Fibroblast of lung (primary cell): Measurements from ENCODE around the gene RAB5A. TPM values are rescaled to one million over a fixed set of nuclear protein-coding genes. Genes with fewer than 3 reads are reported as not detected.
A peak's percentile ranks its signal among the peaks of the same experiment; 100 is the strongest.

ENCODE experiments used
- DNase-seq, 2 donors: peaks; one replicate each; pipeline versions ENCODE4 v3.0.0 to v3.0.0-alpha.2; 2010; ENCODE audit warnings: low read depth in 2 of 2
- H2AFZ ChIP-seq: 2 replicates; pipeline ENCODE4 v1.5.1; 2012; ENCODE audit warnings: low read length, control low read depth, inconsistent platforms
- H3K27ac ChIP-seq: 2 replicates; pipeline ENCODE4 v1.5.1; 2011; ENCODE audit warnings: low read length, control low read depth; ENCODE audit not compliant: insufficient read depth
- H3K27me3 ChIP-seq: 2 replicates; pipeline ENCODE4 v1.5.1; 2011; ENCODE audit warnings: mild to moderate bottlenecking, low read length; ENCODE audit not compliant: control insufficient read depth, insufficient read depth
- H3K36me3 ChIP-seq: 2 replicates; pipeline ENCODE4 v1.5.1; 2011; ENCODE audit warnings: low read length; ENCODE audit not compliant: control insufficient read depth, insufficient read depth
- H3K4me1 ChIP-seq: 2 replicates; pipeline ENCODE4 v1.5.1; 2011; ENCODE audit warnings: low read length; ENCODE audit not compliant: control insufficient read depth, insufficient read depth; ENCODE audit errors: extremely low read depth
- H3K4me2 ChIP-seq: 2 replicates; pipeline ENCODE4 v1.5.1; 2011; ENCODE audit warnings: low read length, control low read depth; ENCODE audit not compliant: insufficient read depth; ENCODE audit errors: extremely low read depth
- H3K4me3 ChIP-seq, 4 experiments: fragments of 200-600 bp in 1 of 4; sonication (generic) in 1 of 4; replicated peaks in 1 of 4; 2 replicates each; pipeline ENCODE4 v1.5.1; 2011 to 2016; ENCODE audit warnings: low read length in 4 of 4, low read depth in 3 of 4, mild to moderate bottlenecking in 3 of 4, control low read depth in 2 of 4, inconsistent platforms in 1 of 4, mixed read lengths in 1 of 4; ENCODE audit not compliant: insufficient read depth in 1 of 4; ENCODE audit errors: control extremely low read depth in 1 of 4
- H3K79me2 ChIP-seq: 2 replicates; pipeline ENCODE4 v1.5.1; 2012; ENCODE audit warnings: mild to moderate bottlenecking, low read length, inconsistent platforms; ENCODE audit not compliant: control insufficient read depth, insufficient read depth
- H3K9ac ChIP-seq: 2 replicates; pipeline ENCODE4 v1.5.1; 2011; ENCODE audit warnings: mild to moderate bottlenecking, low read length, control low read depth; ENCODE audit not compliant: insufficient read depth
- H3K9me3 ChIP-seq: 2 replicates; pipeline ENCODE4 v1.5.1; 2012; ENCODE audit warnings: low read depth, low read length; ENCODE audit not compliant: control insufficient read depth, insufficient read depth
- H4K20me1 ChIP-seq: 2 replicates; pipeline ENCODE4 v1.5.1; 2011; ENCODE audit warnings: low read length; ENCODE audit not compliant: control insufficient read depth, insufficient read depth; ENCODE audit errors: extremely low read depth
- CTCF ChIP-seq, 2 donors: IDR thresholded peaks in 1 of 2; conservative IDR thresholded peaks in 1 of 2; 1 replicate in 1 of 2; 2 replicates in 1 of 2; pipeline ENCODE4 v1.5.1; 2011 to 2012; ENCODE audit warnings: low read length in 2 of 2, control low read depth in 1 of 2, inconsistent platforms in 1 of 2, low read depth in 1 of 2, mild to moderate bottlenecking in 1 of 2
- EZH2 ChIP-seq: IDR thresholded peaks from 2 replicates; pipeline ENCODE4 v1.5.1; 2012; ENCODE audit warnings: low read length, control low read depth, mild to moderate bottlenecking; ENCODE audit errors: missing control alignments
- polyA plus RNA-seq, 2 donors: library from polyadenylated mRNA; depleted of rRNA in 1 of 2; stranded (reverse) in 1 of 2; unstranded in 1 of 2; fragments of >200 nt; gene quantifications; 2 replicates each; pipeline ENCODE4 v1.2.1, GENCODE V29; 2011 to 2012; ENCODE audit warnings: missing spikeins in 1 of 2
- total RNA-seq: library from RNA; depleted of rRNA; stranded (reverse); fragments of >200 nt; gene quantifications from 2 replicates; pipeline ENCODE4 v1.2.1, GENCODE V29; 2014

RAB5A gene
- total and polyA plus RNA-seq, 2 donors (not counting 1 experiment from before 2014, with no cell fraction given), result 50.9 to 86.1 TPM

GRCh38 chr3:19920401-19921080 is 26.4 kb upstream of the RAB5A start:
- no peaks in the 10 kb centered on the region for H4K20me1 ChIP-seq
- H3K4me3 ChIP-seq, result no peak overlapping the region
- no peak overlapping the region for H2AFZ ChIP-seq
- no peak overlapping the region for H3K4me2 ChIP-seq
- H3K27me3 ChIP-seq, result no peaks in the 10 kb centered on the region
- no peaks in the 10 kb centered on the region for H3K4me1 ChIP-seq
- no peaks in the 10 kb centered on the region for H3K79me2 ChIP-seq
- H3K36me3 ChIP-seq, result no peaks in the 10 kb centered on the region
- no peak overlapping the region for H3K27ac ChIP-seq
- no peak for TF ChIP-seq EZH2
- TF ChIP-seq CTCF (conservative IDR thresholded peaks at IDR 0.05 in 1 of 2, IDR thresholded peaks at IDR 0.05 in 1 of 2; ENCODE audit: low read depth in 1 of 2, low read length in 2 of 2), result no peak
- no peak for DNase-seq
- no peaks in the 10 kb centered on the region for H3K9me3 ChIP-seq
- no peak overlapping the region for H3K9ac ChIP-seq

- Histone ChIP-seq H3K4me2 (no peak overlapping the region), H3K27ac (no peak overlapping the region), H3K9me3 (no peaks in the 10 kb centered on the region), H3K9ac (no peak overlapping the region), H3K79me2 (no peaks in the 10 kb centered on the region), H3K36me3 (no peaks in the 10 kb centered on the region), H3K4me3 (no peak overlapping the region), H2AFZ (no peak overlapping the region), H3K27me3 (no peaks in the 10 kb centered on the region), H3K4me1 (no peaks in the 10 kb centered on the region), H4K20me1 (no peaks in the 10 kb centered on the region)
- TF ChIP-seq CTCF (conservative IDR thresholded peaks at IDR 0.05 in 1 of 2, IDR thresholded peaks at IDR 0.05 in 1 of 2; ENCODE audit: low read depth in 1 of 2, low read length in 2 of 2) (no peak), EZH2 (no peak)
- DNase-seq, result no peak
Observed at GRCh38 chr3:19931180-19931692, 15.7 kb upstream of the RAB5A start.

GRCh38 chr3:19931767-19932188 is 15.1 kb upstream of the RAB5A start:
- no peak overlapping the region for H3K27ac ChIP-seq
- H2AFZ ChIP-seq, result no peak overlapping the region
- no peaks in the 10 kb centered on the region for H3K9me3 ChIP-seq
- peak in 1 of 2 donors; percentile 26 for DNase-seq
- no peaks in the 10 kb centered on the region for H3K79me2 ChIP-seq
- H3K36me3 ChIP-seq, result no peaks in the 10 kb centered on the region
- TF ChIP-seq CTCF (conservative IDR thresholded peaks at IDR 0.05 in 1 of 2, IDR thresholded peaks at IDR 0.05 in 1 of 2; ENCODE audit: low read depth in 1 of 2, low read length in 2 of 2) (no peak), EZH2 (no peak)
- no peak overlapping the region for H3K4me2 ChIP-seq
- H3K9ac ChIP-seq, result no peak overlapping the region
- no peaks in the 10 kb centered on the region for H3K4me1 ChIP-seq
- H3K27me3 ChIP-seq, result no peaks in the 10 kb centered on the region
- no peaks in the 10 kb centered on the region for H4K20me1 ChIP-seq
- no peak overlapping the region for H3K4me3 ChIP-seq
